ENCODE data around the gene HLA-DRB5.

DNA sequence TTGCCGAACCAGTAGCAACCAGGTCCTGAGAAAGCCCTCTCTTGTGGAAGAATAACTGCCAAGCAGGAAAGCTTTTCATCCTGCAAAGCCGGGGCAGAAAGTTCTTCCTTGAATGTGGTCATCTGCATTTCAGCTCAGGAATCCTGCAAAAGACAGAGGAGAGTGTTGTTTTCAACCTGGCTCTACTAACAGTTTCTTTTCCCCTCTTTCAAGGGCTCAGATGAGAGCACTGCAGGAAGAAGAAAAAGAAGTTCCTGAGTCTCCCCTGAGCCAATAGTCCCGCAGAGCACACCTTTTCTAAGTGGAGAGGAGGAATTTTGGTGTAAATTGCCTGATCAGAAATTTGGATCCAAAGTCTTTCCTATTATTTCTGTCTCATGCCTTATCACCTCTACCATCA is 48.9 kb upstream of the HLA-DRB5 start:
- TF ChIP-seq, protein P1, sequence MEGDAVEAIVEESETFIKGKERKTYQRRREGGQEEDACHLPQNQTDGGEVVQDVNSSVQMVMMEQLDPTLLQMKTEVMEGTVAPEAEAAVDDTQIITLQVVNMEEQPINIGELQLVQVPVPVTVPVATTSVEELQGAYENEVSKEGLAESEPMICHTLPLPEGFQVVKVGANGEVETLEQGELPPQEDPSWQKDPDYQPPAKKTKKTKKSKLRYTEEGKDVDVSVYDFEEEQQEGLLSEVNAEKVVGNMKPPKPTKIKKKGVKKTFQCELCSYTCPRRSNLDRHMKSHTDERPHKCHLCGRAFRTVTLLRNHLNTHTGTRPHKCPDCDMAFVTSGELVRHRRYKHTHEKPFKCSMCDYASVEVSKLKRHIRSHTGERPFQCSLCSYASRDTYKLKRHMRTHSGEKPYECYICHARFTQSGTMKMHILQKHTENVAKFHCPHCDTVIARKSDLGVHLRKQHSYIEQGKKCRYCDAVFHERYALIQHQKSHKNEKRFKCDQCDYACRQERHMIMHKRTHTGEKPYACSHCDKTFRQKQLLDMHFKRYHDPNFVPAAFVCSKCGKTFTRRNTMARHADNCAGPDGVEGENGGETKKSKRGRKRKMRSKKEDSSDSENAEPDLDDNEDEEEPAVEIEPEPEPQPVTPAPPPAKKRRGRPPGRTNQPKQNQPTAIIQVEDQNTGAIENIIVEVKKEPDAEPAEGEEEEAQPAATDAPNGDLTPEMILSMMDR (conservative IDR thresholded peaks at IDR 0.05) = no peak
- TF ChIP-seq ZFX (IDR thresholded peaks at IDR 0.05) = no peak
